Psoas muscle (tissue), 8 donors: Measurements from ENCODE around the gene KLHL35. TPM values are rescaled to one million over a fixed set of nuclear protein-coding genes. Genes with fewer than 3 reads are reported as not detected.
A peak's percentile ranks its signal among the peaks of the same experiment; 100 is the strongest.

Experiments
- ATAC-seq, 4 donors: fragments of 200-7000 bp; cut with Tn5 transposase; one replicate each; pipeline ENCODE4 v1.9.1; 2020; ENCODE audit warnings: moderate library complexity in 3 of 4, mild to moderate bottlenecking in 2 of 4
- DNase-seq, 2 donors: peaks; one replicate each; pipeline ENCODE4 v3.0.0-alpha.2; 2020
- H3K27ac ChIP-seq: fragments of 200-600 bp; one replicate; pipeline ENCODE4 v1.8.0; 2022
- H3K27me3 ChIP-seq, 3 donors: fragments of 200-600 bp in 1 of 3; one replicate each; pipeline versions ENCODE4 v1.6.1 to v1.8.0; 2013 to 2022; ENCODE audit warnings: low read length in 2 of 3, mild to moderate bottlenecking in 2 of 3, moderate library complexity in 1 of 3; ENCODE audit not compliant: insufficient read depth in 3 of 3
- H3K36me3 ChIP-seq, 2 donors: fragments of 200-600 bp in 1 of 2; one replicate each; pipeline versions ENCODE4 v1.6.1 to v1.8.0; 2013 to 2022; ENCODE audit warnings: low read depth in 1 of 2, mild to moderate bottlenecking in 1 of 2, moderate library complexity in 1 of 2; ENCODE audit not compliant: insufficient read depth in 1 of 2
- H3K4me1 ChIP-seq: fragments of 200-600 bp; one replicate; pipeline ENCODE4 v1.8.0; 2022
- H3K4me3 ChIP-seq: fragments of 200-600 bp; one replicate; pipeline ENCODE4 v1.8.0; 2022; ENCODE audit warnings: mild to moderate bottlenecking
- H3K9me3 ChIP-seq: fragments of 200-600 bp; one replicate; pipeline ENCODE4 v1.8.0; 2022
- WGBS, 3 donors: extraction: QIAGEN DNeasy Blood & Tissue Kit; methylation state at CpG; one replicate each; pipeline versions ENCODE4 v1.1.6 to v1.1.7; 2013; 5-methylcytosine and 5-hydroxymethylcytosine counted together
- intact Hi-C, 2 donors: fragments of 100-400 bp; cut with DNase I; formaldehyde crosslinking; loops; one replicate each; pipeline versions ENCODE4 v1.11.0 to v1.14.2; 2022
- polyA plus RNA-seq, 3 donors: library from polyadenylated mRNA; stranded (reverse); fragments of 200-250 nt; gene quantifications; one replicate each; pipeline ENCODE4 v1.2.3, GENCODE V29; 2013
- total RNA-seq, 4 donors: library from RNA; stranded (reverse); fragmentation: NEBNext Ultra II Directional in 2 of 4; extraction: Animal tissue kit (Norgen Biotek cat#: 25700) in 2 of 4; gene quantifications; one replicate each; pipeline versions ENCODE4 v1.2.1 to v1.2.4, GENCODE V29; 2021 to 2023
- TF ChIP-seq, protein P1 (sequence below): fragments of 200-600 bp; IDR thresholded peaks from one replicate; pipeline ENCODE4 v1.8.0; 2022; ENCODE audit warnings: antibody characterized with exemption
- donor health status: healthy with polysubstance abuse.
- donor health status: DM: no; HTN: no; CAD: no; lungs with moderate emphysema.
- donor health status: Bipolar disorder and iron deficiency.
- donor health status: healthy.
- donor health status: DM: yes; HTN: yes; CAD: no.
- donor health status: DM: no; HTN: no; CAD: no.
- donor health status: DM: no; HTN: no; CAD: no.
- donor health status: DM: yes; HTN: yes; CAD: no.

The KLHL35 gene
- total and polyA plus RNA-seq, 7 donors = 0.34 to 4.1 (median 0.56) TPM

DNA sequence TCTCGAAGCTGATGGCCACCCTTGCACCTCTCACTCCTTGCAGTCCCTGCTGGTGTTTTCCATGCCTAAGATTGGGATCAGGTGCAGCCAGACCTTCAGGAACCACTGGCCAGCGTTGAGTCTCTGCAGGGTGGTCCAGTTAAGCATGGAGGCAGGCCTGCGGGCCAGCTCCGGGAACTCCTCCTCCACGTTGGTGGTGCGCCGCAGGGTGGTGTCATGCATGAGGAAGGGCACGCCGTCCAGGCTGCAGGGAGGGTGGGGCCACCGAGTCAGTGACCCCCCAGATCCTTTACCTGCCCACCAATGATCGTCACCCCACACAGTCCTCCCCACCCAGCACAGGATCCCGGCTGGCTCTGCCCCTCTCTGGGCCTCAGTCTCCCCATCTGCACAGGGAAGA lies 10.0 kb upstream of the KLHL35 start:
- no peak for DNase-seq
- H3K9me3 ChIP-seq = no peaks in the 10 kb centered on the region
- intact Hi-C loops = no loop called here
- no peak for ATAC-seq
- peaks cover 0 to 12% of the 10 kb centered on the region in 2 donors for H3K36me3 ChIP-seq
- H3K4me3 ChIP-seq = no peak overlapping the region
- no peaks in the 10 kb centered on the region for H3K4me1 ChIP-seq
- no peaks in the 10 kb centered on the region for H3K27me3 ChIP-seq
- TF ChIP-seq, protein P1, sequence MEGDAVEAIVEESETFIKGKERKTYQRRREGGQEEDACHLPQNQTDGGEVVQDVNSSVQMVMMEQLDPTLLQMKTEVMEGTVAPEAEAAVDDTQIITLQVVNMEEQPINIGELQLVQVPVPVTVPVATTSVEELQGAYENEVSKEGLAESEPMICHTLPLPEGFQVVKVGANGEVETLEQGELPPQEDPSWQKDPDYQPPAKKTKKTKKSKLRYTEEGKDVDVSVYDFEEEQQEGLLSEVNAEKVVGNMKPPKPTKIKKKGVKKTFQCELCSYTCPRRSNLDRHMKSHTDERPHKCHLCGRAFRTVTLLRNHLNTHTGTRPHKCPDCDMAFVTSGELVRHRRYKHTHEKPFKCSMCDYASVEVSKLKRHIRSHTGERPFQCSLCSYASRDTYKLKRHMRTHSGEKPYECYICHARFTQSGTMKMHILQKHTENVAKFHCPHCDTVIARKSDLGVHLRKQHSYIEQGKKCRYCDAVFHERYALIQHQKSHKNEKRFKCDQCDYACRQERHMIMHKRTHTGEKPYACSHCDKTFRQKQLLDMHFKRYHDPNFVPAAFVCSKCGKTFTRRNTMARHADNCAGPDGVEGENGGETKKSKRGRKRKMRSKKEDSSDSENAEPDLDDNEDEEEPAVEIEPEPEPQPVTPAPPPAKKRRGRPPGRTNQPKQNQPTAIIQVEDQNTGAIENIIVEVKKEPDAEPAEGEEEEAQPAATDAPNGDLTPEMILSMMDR = no peak
- H3K27ac ChIP-seq = no peak overlapping the region
- WGBS, 3 donors = 86 to 92% (median 88%) methylated on average over 11 to 12 of the region's 12 CpGs

GRCh38 chr11:75442161-75442885 lies 9.3 kb upstream of the KLHL35 start:
- Histone ChIP-seq H3K4me1 (no peaks in the 10 kb centered on the region), H3K27me3 (no peaks in the 10 kb centered on the region), H3K27ac (no peak overlapping the region), H3K4me3 (no peak overlapping the region), H3K9me3 (no peaks in the 10 kb centered on the region), H3K36me3 (peaks cover 0 to 12% of the 10 kb centered on the region in 2 donors)
- WGBS, 3 donors = 79 to 87% (median 81%) methylated on average over 14 to 15 of the region's 15 CpGs
- ATAC-seq (no peak), DNase-seq (no peak)
- intact Hi-C loops = no loop called here
- TF ChIP-seq, protein P1 = no peak

GRCh38 chr11:75441804-75442132 lies 8.8 kb upstream of the KLHL35 start:
- TF ChIP-seq, protein P1 = no peak
- no peaks in the 10 kb centered on the region for H3K4me1 ChIP-seq
- no peaks in the 10 kb centered on the region for H3K9me3 ChIP-seq
- WGBS, 3 donors = 35 to 59% (median 50%) methylated on average over 7 of the region's 7 CpGs
- peaks cover 0 to 13% of the 10 kb centered on the region in 2 donors for H3K36me3 ChIP-seq
- no peak overlapping the region for H3K4me3 ChIP-seq
- DNase-seq (no peak), ATAC-seq (peak in 2 of 4 donors; percentile 33 to 40)
- intact Hi-C loops = no loop called here
- H3K27ac ChIP-seq = no peak overlapping the region
- no peaks in the 10 kb centered on the region for H3K27me3 ChIP-seq

DNA sequence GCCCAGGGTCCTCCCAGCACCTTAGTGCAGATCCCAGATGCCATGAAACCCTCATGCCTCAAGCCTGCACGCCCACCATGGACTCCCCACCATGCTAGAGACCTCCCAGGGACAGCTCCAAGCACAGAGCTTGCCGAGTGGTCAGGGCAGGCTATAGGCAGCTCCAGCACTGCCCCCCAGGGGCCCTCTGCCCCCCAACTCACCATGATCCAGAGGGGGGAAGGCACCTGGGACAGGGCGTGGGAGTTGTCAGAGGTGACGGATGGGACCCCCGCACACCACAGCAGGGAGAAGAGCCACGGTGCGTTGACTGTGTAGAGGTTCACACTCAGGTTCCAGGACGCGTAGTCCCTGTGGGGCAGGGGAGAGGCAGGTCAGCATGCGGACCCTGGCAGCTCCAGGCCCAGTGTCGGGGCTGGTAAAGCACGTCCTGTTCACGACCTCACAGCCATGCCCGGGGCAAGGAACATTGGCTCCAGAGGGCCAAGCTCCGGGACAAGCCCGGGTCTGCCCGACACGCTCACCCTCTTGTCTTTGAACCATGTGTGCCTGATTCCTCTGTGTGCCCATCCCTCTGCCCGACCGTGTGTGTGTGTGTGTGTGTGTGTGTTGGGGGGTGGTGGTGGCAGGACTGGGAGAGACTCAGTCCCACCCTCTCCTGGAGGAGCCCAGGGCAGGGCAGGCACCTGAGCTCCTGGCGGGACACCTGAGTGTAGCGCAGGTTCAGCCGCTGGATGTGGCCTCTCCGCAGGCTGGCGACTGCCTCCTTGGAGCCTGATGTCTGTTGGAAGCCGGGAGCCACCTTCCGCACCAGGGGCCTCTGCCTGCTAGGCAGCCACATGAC lies 8.2 kb upstream of the KLHL35 start:
- Histone ChIP-seq H3K27ac (no peak overlapping the region), H3K9me3 (no peaks in the 10 kb centered on the region), H3K4me3 (no peak overlapping the region), H3K4me1 (no peaks in the 10 kb centered on the region), H3K36me3 (peaks cover 0 to 17% of the 10 kb centered on the region in 2 donors), H3K27me3 (no peaks in the 10 kb centered on the region)
- no peak for ATAC-seq
- TF ChIP-seq, protein P1 = no peak
- 83 to 85% (median 84%) methylated on average over 26 to 27 of the region's 27 CpGs for WGBS, 3 donors
- DNase-seq = peak in 1 of 2 donors; percentile 26
- intact Hi-C loops = no loop called here
